Measurements from ENCODE around the gene NUP210.

Gene NUP210

GRCh38 chr3:13414040-13414729 lies 5.9 kb downstream of the NUP210 start:
- H4K5ac ChIP-seq (ENCODE audit: low read length) = no peak overlapping the region
- H2BK15ac ChIP-seq (replicated peaks; ENCODE audit: low read depth) = no peak overlapping the region
- no peak overlapping the region for H2BK120ac ChIP-seq (ENCODE audit: low read depth, low read length)
- WGBS (ENCODE audit: extremely low coverage, insufficient coverage, low lambda C conversion rate) = no CpG with 5 or more reads among the region's 14 CpGs
- H3K23ac ChIP-seq (ENCODE audit: low read length) = no peak overlapping the region
- no peak overlapping the region for H3K4me3 ChIP-seq (ENCODE audit: low read length)
- no peak for DNase-seq
- H3K27ac ChIP-seq (ENCODE audit: low read depth, low read length) = no peak overlapping the region
- no peak overlapping the region for H3K18ac ChIP-seq (ENCODE audit: low read length)
- H2BK5ac ChIP-seq (ENCODE audit: low read length) = no peak overlapping the region
- no peak overlapping the region for H3K4ac ChIP-seq (ENCODE audit: low read depth, low read length)
- H3K56ac ChIP-seq (ENCODE audit: low read length) = no peak overlapping the region
- H3K27me3 ChIP-seq (ENCODE audit: insufficient read depth, low read length, poor library complexity) = no peaks in the 10 kb centered on the region
- H3K9ac ChIP-seq (ENCODE audit: low read length) = no peak overlapping the region
- H3K79me2 ChIP-seq (ENCODE audit: control insufficient read depth, insufficient read depth, low read length) = no peaks in the 10 kb centered on the region
- no peaks in the 10 kb centered on the region for H3K4me1 ChIP-seq (ENCODE audit: control insufficient read depth, low read depth, low read length)
- H2AK5ac ChIP-seq (ENCODE audit: low read length) = no peak overlapping the region
- no peak overlapping the region for H4K8ac ChIP-seq (ENCODE audit: low read depth, low read length)
- no peaks in the 10 kb centered on the region for H3K79me1 ChIP-seq (ENCODE audit: low read length)
- no peaks in the 10 kb centered on the region for H3K36me3 ChIP-seq (ENCODE audit: control insufficient read depth, insufficient read depth, low read length)
- no peak overlapping the region for H3K4me2 ChIP-seq (ENCODE audit: low read length)

GRCh38 chr3:13411186-13411860 lies 8.8 kb downstream of the NUP210 start:
- H3K4me3 ChIP-seq (ENCODE audit: low read length) = no peak overlapping the region
- no peak overlapping the region for H3K56ac ChIP-seq (ENCODE audit: low read length)
- no CpG with 5 or more reads among the region's 6 CpGs for WGBS (ENCODE audit: extremely low coverage, insufficient coverage, low lambda C conversion rate)
- no peak overlapping the region for H2BK120ac ChIP-seq (ENCODE audit: low read depth, low read length)
- H2BK5ac ChIP-seq (ENCODE audit: low read length) = no peak overlapping the region
- no peak overlapping the region for H3K27ac ChIP-seq (ENCODE audit: low read depth, low read length)
- H3K18ac ChIP-seq (ENCODE audit: low read length) = no peak overlapping the region
- no peak overlapping the region for H3K4me2 ChIP-seq (ENCODE audit: low read length)
- no peak overlapping the region for H3K23ac ChIP-seq (ENCODE audit: low read length)
- H2AK5ac ChIP-seq (ENCODE audit: low read length) = no peak overlapping the region
- H3K4me1 ChIP-seq (ENCODE audit: control insufficient read depth, low read depth, low read length) = no peaks in the 10 kb centered on the region
- no peak overlapping the region for H4K8ac ChIP-seq (ENCODE audit: low read depth, low read length)
- H3K79me1 ChIP-seq (ENCODE audit: low read length) = no peaks in the 10 kb centered on the region
- no peak overlapping the region for H3K4ac ChIP-seq (ENCODE audit: low read depth, low read length)
- no peak overlapping the region for H4K5ac ChIP-seq (ENCODE audit: low read length)
- H3K36me3 ChIP-seq (ENCODE audit: control insufficient read depth, insufficient read depth, low read length) = no peaks in the 10 kb centered on the region
- no peak for DNase-seq
- no peak overlapping the region for H2BK15ac ChIP-seq (replicated peaks; ENCODE audit: low read depth)
- H3K79me2 ChIP-seq (ENCODE audit: control insufficient read depth, insufficient read depth, low read length) = no peaks in the 10 kb centered on the region
- no peaks in the 10 kb centered on the region for H3K27me3 ChIP-seq (ENCODE audit: insufficient read depth, low read length, poor library complexity)
- H3K9ac ChIP-seq (ENCODE audit: low read length) = no peak overlapping the region

- Histone ChIP-seq H2BK15ac (replicated peaks; ENCODE audit: low read depth) (no peak overlapping the region), H3K4ac (ENCODE audit: low read depth, low read length) (no peak overlapping the region), H2BK5ac (ENCODE audit: low read length) (no peak overlapping the region), H3K79me2 (ENCODE audit: control insufficient read depth, insufficient read depth, low read length) (no peaks in the 10 kb centered on the region), H3K4me2 (ENCODE audit: low read length) (no peak overlapping the region), H2AK5ac (ENCODE audit: low read length) (no peak overlapping the region), H3K18ac (ENCODE audit: low read length) (no peak overlapping the region), H3K56ac (ENCODE audit: low read length) (no peak overlapping the region), H4K8ac (ENCODE audit: low read depth, low read length) (no peak overlapping the region), H2BK120ac (ENCODE audit: low read depth, low read length) (no peak overlapping the region), H4K5ac (ENCODE audit: low read length) (no peak overlapping the region), H3K27ac (ENCODE audit: low read depth, low read length) (no peak overlapping the region), H3K79me1 (ENCODE audit: low read length) (no peaks in the 10 kb centered on the region), H3K36me3 (ENCODE audit: control insufficient read depth, insufficient read depth, low read length) (no peaks in the 10 kb centered on the region), H3K27me3 (ENCODE audit: insufficient read depth, low read length, poor library complexity) (no peaks in the 10 kb centered on the region), H3K9ac (ENCODE audit: low read length) (no peak overlapping the region), H3K23ac (ENCODE audit: low read length) (no peak overlapping the region), H3K4me3 (ENCODE audit: low read length) (no peak overlapping the region), H3K4me1 (ENCODE audit: control insufficient read depth, low read depth, low read length) (no peaks in the 10 kb centered on the region)
- DNase-seq = no peak
- no CpG with 5 or more reads among the region's 2 CpGs for WGBS (ENCODE audit: extremely low coverage, insufficient coverage, low lambda C conversion rate)
Observed at GRCh38 chr3:13408890-13409289, 11.2 kb downstream of the NUP210 start.

GRCh38 chr3:13407926-13408325 lies 12.2 kb downstream of the NUP210 start:
- Histone ChIP-seq H3K18ac (ENCODE audit: low read length) (no peak overlapping the region), H3K23ac (ENCODE audit: low read length) (no peak overlapping the region), H3K9ac (ENCODE audit: low read length) (no peak overlapping the region), H3K4ac (ENCODE audit: low read depth, low read length) (no peak overlapping the region), H3K56ac (ENCODE audit: low read length) (no peak overlapping the region), H3K4me1 (ENCODE audit: control insufficient read depth, low read depth, low read length) (no peaks in the 10 kb centered on the region), H4K8ac (ENCODE audit: low read depth, low read length) (no peak overlapping the region), H3K79me1 (ENCODE audit: low read length) (no peaks in the 10 kb centered on the region), H2BK120ac (ENCODE audit: low read depth, low read length) (no peak overlapping the region), H3K4me2 (ENCODE audit: low read length) (no peak overlapping the region), H3K27me3 (ENCODE audit: insufficient read depth, low read length, poor library complexity) (no peaks in the 10 kb centered on the region), H3K27ac (ENCODE audit: low read depth, low read length) (no peak overlapping the region), H4K5ac (ENCODE audit: low read length) (no peak overlapping the region), H3K79me2 (ENCODE audit: control insufficient read depth, insufficient read depth, low read length) (no peaks in the 10 kb centered on the region), H3K36me3 (ENCODE audit: control insufficient read depth, insufficient read depth, low read length) (no peaks in the 10 kb centered on the region), H3K4me3 (ENCODE audit: low read length) (no peak overlapping the region), H2AK5ac (ENCODE audit: low read length) (no peak overlapping the region), H2BK15ac (replicated peaks; ENCODE audit: low read depth) (no peak overlapping the region), H2BK5ac (ENCODE audit: low read length) (no peak overlapping the region)
- DNase-seq = no peak

GRCh38 chr3:13407475-13407874 lies 12.6 kb downstream of the NUP210 start:
- Histone ChIP-seq H3K4ac (ENCODE audit: low read depth, low read length) (no peak overlapping the region), H2AK5ac (ENCODE audit: low read length) (no peak overlapping the region), H4K8ac (ENCODE audit: low read depth, low read length) (no peak overlapping the region), H3K36me3 (ENCODE audit: control insufficient read depth, insufficient read depth, low read length) (no peaks in the 10 kb centered on the region), H4K5ac (ENCODE audit: low read length) (no peak overlapping the region), H3K27ac (ENCODE audit: low read depth, low read length) (no peak overlapping the region), H2BK120ac (ENCODE audit: low read depth, low read length) (no peak overlapping the region), H3K9ac (ENCODE audit: low read length) (no peak overlapping the region), H2BK5ac (ENCODE audit: low read length) (no peak overlapping the region), H3K4me3 (ENCODE audit: low read length) (no peak overlapping the region), H3K56ac (ENCODE audit: low read length) (no peak overlapping the region), H3K79me2 (ENCODE audit: control insufficient read depth, insufficient read depth, low read length) (no peaks in the 10 kb centered on the region), H3K4me2 (ENCODE audit: low read length) (no peak overlapping the region), H3K79me1 (ENCODE audit: low read length) (no peaks in the 10 kb centered on the region), H3K23ac (ENCODE audit: low read length) (no peak overlapping the region), H2BK15ac (replicated peaks; ENCODE audit: low read depth) (no peak overlapping the region), H3K27me3 (ENCODE audit: insufficient read depth, low read length, poor library complexity) (no peaks in the 10 kb centered on the region), H3K18ac (ENCODE audit: low read length) (no peak overlapping the region), H3K4me1 (ENCODE audit: control insufficient read depth, low read depth, low read length) (no peaks in the 10 kb centered on the region)
- DNase-seq = no peak
- WGBS (ENCODE audit: extremely low coverage, insufficient coverage, low lambda C conversion rate) = no CpG with 5 or more reads among the region's 1 CpG

GRCh38 chr3:13406190-13406589 lies 13.9 kb downstream of the NUP210 start:
- Histone ChIP-seq H3K56ac (ENCODE audit: low read length) (no peak overlapping the region), H2BK5ac (ENCODE audit: low read length) (no peak overlapping the region), H3K23ac (ENCODE audit: low read length) (no peak overlapping the region), H3K4me2 (ENCODE audit: low read length) (no peak overlapping the region), H3K4ac (ENCODE audit: low read depth, low read length) (no peak overlapping the region), H3K27ac (ENCODE audit: low read depth, low read length) (no peak overlapping the region), H2AK5ac (ENCODE audit: low read length) (no peak overlapping the region), H2BK120ac (ENCODE audit: low read depth, low read length) (no peak overlapping the region), H3K79me2 (ENCODE audit: control insufficient read depth, insufficient read depth, low read length) (no peaks in the 10 kb centered on the region), H3K79me1 (ENCODE audit: low read length) (no peaks in the 10 kb centered on the region), H4K8ac (ENCODE audit: low read depth, low read length) (no peak overlapping the region), H3K4me3 (ENCODE audit: low read length) (no peak overlapping the region), H3K9ac (ENCODE audit: low read length) (no peak overlapping the region), H2BK15ac (replicated peaks; ENCODE audit: low read depth) (no peak overlapping the region), H3K4me1 (ENCODE audit: control insufficient read depth, low read depth, low read length) (no peaks in the 10 kb centered on the region), H4K5ac (ENCODE audit: low read length) (no peak overlapping the region), H3K36me3 (ENCODE audit: control insufficient read depth, insufficient read depth, low read length) (no peaks in the 10 kb centered on the region), H3K18ac (ENCODE audit: low read length) (no peak overlapping the region), H3K27me3 (ENCODE audit: insufficient read depth, low read length, poor library complexity) (no peaks in the 10 kb centered on the region)
- WGBS (ENCODE audit: extremely low coverage, insufficient coverage, low lambda C conversion rate) = no CpG with 5 or more reads among the region's 5 CpGs
- no peak for DNase-seq
